NCI-H187 (cell line): Measurements from ENCODE around the gene ALKAL2.

Experiments used
- DNase-seq, 2 experiments: peaks; one replicate each; lab custom pipeline; 2025; lab: John Stamatoyannopoulos, UW

Gene ALKAL2

GRCh38 chr2:290090-290722 lies 2.3 kb upstream of the ALKAL2 start:
- DNase-seq: peak; percentile 10 to 32

- DNase-seq: no peak
Measured at GRCh38 chr2:289362-290089, 1.6 kb upstream of the ALKAL2 start.

GRCh38 chr2:288758-289361 lies 969 bp upstream of the ALKAL2 start:
- no peak for DNase-seq

- no peak for DNase-seq
Measured at GRCh38 chr2:287471-287885, 413 bp downstream of the ALKAL2 start.

GRCh38 chr2:286774-287392 lies 1.0 kb downstream of the ALKAL2 start:
- DNase-seq: no peak

GRCh38 chr2:286035-286434 lies 1.9 kb downstream of the ALKAL2 start:
- no peak for DNase-seq

- no peak for DNase-seq
Measured at GRCh38 chr2:285531-285930, 2.4 kb downstream of the ALKAL2 start.

GRCh38 chr2:284896-285492 lies 2.9 kb downstream of the ALKAL2 start:
- DNase-seq: no peak

- no peak for DNase-seq
Measured at GRCh38 chr2:283996-284794, 3.7 kb downstream of the ALKAL2 start.

- DNase-seq: no peak
Measured at GRCh38 chr2:282371-283263, 5.3 kb downstream of the ALKAL2 start.

- DNase-seq: no peak
Measured at GRCh38 chr2:281381-281780, 6.5 kb downstream of the ALKAL2 start.

- DNase-seq: no peak
Measured at GRCh38 chr2:280650-281110, 7.2 kb downstream of the ALKAL2 start.

- DNase-seq: no peak
Measured at GRCh38 chr2:279956-280649, 7.8 kb downstream of the ALKAL2 start.

GRCh38 chr2:279366-279765 lies 8.5 kb downstream of the ALKAL2 start:
- no peak for DNase-seq

GRCh38 chr2:278927-279320 lies 9.0 kb downstream of the ALKAL2 start:
- no peak for DNase-seq

- DNase-seq: no peak
Measured at GRCh38 chr2:278312-278926, 9.5 kb downstream of the ALKAL2 start.

- no peak for DNase-seq
Measured at GRCh38 chr2:275466-275865, 12.4 kb downstream of the ALKAL2 start.

- no peak for DNase-seq
Measured at GRCh38 chr2:274503-274902, 13.4 kb downstream of the ALKAL2 start.

GRCh38 chr2:273333-273732 lies 14.6 kb downstream of the ALKAL2 start:
- DNase-seq: peak in 1 of 2 experiments; percentile 26
